Glomerular visceral epithelial cell (primary cell): ENCODE results near the gene CCBE1.

ENCODE experiments used
- DNase-seq: peaks from one replicate; pipeline ENCODE4 v3.0.0-alpha.2; 2016; ENCODE audit errors: extremely low spot score

Gene CCBE1

DNA sequence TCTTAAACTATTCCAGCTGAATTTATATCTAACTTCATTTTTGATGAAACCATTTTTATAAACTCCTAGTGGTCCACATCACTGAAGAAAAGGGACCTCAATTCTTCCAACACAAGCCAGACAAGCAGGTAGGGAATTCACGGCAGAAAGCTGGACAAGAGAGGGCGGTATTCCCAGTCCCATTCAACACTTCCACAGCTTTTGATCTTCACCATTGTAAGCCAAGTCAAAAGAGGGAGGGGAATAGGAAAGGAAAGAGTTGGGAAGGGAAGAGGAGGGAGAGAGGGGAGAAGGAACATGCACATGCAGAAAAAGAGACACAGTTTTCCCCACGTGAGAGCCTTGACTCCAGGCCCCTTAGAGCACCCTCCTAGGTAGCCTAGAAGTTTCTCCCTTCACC, 77.4 kb downstream of the CCBE1 start:
- no peak for DNase-seq

DNA sequence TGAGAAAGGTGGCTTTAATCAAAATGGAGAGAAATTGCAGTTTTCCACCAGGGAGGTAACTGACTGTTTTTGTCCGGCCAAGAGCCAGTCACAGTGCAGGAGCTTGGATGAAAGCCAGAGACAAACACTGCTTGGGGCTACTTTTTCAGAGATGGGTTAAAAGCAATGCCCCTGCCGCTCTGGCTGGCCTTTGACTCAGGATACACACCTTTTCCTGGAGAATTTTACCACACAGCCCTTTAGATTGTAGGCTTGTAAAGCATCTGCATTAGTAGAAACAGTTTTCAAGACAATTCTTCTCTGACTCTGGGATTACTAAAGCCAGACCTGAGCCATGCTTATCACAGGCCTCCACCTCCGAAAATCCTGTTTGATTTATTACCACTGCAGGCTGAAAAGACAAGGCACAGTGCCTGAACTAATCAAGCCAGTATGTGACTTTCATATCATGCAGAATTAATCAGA, 79.7 kb downstream of the CCBE1 start:
- no peak for DNase-seq

DNA sequence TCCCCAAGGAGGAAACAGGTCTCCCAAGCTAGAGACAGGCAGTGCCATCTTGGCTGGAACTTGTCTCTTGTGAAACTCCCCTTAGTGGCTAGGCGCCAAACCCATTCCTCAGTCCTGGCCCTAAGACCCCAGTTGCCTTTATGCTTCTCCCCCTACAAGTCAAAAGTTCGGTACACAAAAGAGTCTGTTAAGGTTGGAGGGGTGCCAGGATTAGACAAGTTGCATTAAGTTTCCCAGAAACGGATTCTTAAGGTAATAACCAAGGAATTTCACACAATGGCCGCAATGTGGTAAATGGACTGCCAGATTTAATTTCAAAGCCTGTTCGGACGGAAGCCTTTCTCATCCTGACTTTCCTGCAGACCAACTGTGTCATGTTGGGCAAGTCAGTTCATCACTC, 80.7 kb downstream of the CCBE1 start:
- no peak for DNase-seq

DNA sequence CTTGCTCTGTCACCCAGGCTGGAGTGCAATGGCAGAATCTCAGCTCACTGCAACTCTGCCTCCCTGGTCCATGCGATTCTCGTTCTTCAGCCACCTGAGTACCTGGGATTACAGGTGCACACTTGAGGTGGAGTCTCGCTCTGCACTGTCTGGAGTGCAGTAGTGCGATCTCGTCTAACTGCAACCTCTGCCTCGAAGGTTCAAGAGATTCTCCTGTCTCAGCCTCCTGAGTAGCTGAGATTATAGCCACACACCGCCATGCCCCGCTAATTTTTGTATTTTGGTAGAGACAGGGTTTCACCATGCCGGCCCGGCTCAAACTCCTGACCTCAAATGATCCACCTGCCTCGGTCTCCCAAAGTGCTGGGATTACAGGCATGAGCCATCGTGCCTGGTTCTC, 83.3 kb downstream of the CCBE1 start:
- no peak for DNase-seq

DNA sequence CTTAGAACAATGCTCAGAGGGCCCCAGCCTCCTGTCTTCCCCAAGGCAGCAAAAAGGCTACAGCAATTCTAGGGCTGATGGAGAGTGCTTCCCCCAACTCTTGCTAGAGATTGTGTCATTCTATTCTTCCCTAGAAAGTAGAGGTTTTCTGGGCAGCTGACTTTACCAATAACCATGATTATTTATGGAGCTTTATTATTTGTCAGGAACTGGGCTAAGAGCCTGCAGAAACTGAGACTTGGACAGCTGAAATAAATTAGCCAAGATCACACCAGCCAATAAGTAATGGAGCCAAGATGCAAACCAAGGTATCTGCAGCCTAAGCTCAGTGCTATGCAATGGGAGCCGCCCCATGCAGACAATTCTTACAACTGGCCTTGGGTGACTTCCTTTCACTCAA, 84.8 kb downstream of the CCBE1 start:
- no peak for DNase-seq

DNA sequence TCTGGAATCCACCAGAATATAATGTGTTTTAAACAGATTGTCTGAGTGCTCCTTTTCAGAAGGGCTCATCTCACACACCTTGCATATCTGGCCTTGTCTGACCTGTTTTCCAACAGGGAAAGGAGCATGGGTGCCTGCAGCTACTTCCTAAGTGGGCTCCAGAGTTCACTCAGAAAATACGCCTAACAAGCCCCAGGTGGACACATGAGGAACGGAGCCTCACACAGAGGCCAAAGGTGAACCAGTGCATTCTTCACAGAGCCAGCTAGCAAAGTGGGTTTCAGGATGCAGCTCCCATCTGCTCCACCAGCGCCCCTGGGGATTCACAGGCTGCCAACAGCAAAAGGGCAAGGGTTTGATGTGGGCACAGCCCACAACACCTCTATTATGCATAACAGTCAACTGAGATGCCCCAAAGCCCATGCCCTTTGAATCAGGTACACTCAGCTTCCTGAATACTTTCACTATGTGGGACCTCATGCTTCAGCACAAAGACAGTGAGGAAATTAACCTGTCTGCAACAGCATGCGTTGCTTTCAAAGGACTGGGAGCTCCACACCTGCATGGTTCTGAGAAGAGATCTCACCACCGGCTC, 86.6 kb downstream of the CCBE1 start:
- no peak for DNase-seq

DNA sequence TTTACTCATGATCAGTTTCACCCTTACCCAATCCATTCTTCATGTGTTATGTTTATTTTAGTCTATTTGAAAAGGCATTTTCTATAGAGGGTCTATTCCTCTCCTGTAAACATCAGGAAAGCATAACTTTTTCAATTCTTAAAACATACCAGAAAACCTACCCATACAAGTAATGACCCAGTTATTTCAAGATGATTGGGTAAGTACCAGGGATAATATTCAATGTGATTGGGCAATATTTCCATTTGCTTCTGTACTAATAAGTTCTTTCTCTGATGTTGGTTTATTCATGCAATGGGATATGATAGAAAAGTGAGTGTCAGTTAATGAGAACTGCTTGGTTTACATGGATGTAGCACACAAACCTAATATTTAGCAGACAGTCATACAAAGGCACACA, 87.6 kb downstream of the CCBE1 start:
- DNase-seq = no peak

DNA sequence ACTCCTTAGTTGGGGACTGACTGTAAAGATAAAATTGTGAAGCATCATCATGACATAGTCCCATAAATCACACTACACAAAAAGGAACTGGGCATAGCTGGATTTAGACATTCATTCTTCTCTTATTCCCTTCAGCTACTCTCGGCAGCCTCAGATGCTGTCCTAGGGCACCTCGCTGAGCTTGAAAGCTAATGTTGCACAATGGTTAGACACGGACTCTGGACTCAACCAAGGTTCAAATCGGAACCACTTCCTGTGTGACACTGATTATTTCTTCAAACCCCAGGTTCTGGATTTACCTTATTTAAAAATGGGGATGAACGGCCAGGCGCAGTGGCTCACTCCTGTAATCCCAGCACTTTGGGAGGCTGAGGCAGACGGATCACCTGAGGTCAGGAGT, 89.8 kb downstream of the CCBE1 start:
- DNase-seq = no peak

DNA sequence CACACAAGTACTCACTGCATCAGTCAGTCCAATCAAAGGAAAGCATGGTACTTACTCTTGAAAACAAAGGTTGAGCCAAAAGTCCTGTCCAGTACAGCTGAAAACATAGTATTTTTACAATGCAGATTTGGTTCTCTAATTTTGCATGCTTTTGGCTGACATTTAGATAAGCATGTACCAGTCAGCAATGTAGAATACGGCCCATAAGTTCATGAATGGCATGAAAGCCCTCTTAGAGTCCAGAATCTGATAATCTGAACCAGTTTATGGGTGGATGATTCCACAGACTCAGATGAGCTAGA, 90.2 kb downstream of the CCBE1 start:
- DNase-seq = no peak

DNA sequence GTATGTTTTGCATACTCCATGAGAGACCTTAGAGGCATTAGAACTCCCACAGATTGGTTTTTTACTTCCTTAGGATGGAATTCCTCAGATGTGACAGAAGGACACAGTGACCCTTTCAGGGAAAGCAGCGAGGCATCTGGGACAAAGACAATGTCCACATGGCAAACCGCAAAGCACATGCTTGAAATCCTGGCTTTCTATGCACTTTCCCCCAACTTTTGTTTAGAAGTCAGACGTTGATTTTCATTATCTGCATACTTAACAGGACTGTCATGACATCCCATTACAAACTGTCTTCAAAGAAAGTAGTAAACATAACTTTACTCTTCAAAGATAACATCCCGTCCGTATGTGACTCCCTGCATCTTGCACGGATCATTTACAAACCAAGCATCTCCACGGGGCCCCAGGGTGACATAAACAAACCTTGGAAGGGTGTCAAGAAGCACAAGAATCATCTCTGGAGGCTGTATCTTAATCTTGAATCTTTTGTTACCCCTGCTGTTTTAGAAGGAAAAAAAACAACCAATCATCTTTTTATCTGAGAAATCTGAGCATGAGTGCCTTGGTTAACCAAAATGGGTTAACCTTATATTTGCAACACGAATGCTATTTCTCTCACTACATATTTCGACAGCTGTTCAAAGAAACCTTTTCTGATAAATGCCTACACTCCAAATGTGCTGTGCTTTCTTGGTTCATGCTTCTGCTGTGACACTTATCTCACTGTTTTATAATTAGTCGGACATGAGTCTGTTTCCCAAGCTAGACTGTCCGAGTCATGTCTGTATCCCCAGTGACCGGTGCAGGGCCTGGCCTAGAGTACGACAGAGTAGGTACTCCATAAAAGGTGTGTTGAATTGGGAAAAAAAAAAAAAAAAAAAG, 90.8 kb downstream of the CCBE1 start:
- DNase-seq = peak; percentile 11

DNA sequence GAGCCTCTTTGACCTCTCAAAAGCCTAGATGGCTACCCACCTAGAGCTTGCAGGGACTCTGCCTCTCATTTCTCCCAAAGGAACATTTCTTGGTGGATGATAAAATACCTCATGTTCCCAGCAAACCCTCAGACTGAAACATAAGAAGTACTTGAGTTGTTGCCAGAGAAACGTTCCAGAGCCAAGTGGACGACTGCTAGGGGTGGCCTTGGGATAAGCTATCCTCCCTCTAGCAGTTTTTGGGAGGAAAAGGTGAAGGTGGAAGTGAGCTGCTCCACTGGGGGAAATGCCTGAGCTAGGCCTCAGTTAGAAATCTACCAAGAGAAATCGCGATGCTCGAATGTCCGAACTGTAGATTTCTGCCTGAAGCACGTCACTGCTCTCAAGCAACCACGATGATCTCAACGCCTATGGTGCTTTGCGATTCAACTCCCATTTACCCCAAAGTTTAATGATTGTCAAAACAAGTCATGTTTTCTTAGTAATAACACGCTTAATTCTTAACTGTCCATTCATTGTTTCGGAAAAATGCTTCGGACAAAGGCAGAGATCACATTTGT, 91.5 kb downstream of the CCBE1 start:
- DNase-seq = peak; percentile 67

DNA sequence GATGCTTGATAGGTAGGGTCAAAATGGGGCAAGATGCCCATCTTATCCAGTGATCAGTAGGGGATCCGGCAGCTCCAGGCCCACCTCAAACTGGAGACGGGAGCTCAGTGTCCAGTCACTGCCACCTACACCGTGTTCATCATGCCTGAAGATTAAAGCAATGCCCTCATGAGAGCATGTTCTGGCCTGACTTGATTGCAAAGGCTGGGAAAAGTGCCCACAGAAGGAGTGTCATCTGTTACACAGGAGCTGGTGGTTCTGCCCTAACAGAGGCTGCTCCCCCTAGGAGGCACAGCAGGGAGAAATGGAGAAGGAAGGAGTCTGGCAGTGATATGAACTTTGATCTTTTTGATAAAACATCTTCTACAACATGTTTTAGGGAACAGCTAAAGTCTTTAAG, 92.3 kb downstream of the CCBE1 start:
- no peak for DNase-seq

DNA sequence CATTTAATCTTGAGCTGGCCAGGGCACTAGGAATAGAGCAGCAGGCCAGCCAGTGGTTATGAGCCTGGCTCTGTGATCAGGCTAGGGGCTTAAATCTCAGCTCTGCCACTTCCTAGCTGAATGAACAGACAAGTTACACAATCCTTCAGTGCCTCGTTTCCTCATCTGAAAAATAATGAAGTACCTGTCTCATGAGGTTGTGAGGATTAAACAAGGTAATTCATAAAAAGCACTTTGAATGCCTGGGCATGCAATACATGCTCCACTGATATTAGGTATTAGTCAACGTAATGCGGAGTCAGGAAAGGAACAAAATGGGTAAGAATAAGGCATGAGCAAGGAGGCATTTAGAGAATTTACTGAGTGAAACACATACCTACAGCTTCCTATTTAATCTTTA, 100.2 kb downstream of the CCBE1 start:
- DNase-seq = no peak

DNA sequence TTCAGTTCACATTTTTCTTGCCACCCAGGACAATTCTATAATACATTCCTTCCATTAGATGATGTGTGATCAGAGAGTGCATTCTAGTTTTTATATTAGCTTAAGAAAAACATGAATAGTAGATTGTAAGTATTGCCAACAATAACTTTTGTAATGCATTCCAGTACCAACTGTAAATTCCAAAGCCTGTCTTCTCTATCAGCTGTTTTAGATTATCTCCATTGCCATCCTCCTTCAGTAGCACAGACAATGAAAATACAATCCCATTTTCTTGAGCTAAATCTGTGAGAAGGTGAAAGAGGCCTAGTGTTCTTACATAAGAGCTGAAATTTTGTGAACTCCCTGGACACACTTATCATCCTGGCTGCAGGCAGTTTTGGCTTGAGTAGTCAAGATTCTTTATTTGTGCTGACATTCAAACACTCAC, 103.9 kb downstream of the CCBE1 start:
- no peak for DNase-seq

DNA sequence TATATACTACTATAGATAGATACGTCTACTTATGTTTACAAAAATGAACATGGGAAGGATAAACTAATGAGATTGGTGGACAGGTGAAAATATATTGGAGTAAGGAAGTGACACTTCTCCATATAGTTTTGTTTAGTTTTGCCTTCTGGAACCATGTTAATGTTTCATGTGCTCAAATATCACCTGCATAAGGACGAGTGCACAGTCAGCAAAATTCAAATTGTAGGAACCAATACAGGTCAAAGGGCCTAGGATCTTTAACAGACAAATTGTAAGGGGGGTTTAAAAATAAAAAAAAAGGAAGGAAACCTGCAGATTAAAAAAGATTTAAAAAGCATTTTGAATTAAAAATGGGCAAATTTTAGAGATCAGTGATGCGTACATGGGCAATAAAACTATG, 104.6 kb downstream of the CCBE1 start:
- DNase-seq = no peak

DNA sequence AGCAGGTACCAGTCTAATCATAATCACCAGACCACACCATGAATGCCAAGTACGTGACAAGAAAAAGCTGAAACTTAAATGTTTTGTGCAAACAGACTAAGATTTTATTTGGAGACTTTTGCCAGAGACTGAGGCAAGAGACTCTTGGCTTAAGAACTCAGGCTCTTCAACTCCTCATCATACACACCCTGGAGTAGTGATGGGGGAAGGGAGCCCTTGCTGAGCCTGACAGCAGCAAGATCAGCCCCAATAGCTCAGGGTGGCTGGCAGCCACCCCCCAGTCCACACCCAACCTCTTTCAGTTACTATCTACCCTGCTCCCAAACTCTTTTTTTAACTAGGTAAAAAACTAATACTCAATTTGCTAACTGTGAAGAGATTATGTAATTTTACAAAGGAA, 114.8 kb downstream of the CCBE1 start:
- DNase-seq = no peak

DNA sequence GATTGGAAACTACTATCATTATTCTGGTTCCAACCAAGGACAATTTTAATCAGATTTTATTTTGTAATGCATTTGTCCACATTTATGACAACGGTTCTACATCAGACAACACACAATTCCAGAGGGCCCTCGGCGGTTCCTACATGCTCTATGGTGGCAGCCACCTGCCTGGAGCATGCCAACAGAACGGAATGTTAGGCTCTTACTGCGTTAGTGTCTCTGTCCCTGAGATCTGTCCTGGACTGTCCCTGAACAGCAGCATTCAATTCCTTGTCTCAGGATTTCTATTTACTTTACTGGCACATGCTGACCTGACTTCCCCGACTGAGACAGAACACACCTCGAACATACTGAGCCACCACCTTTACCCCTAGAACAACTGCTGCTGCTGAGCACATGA, 117.7 kb downstream of the CCBE1 start:
- no peak for DNase-seq

DNA sequence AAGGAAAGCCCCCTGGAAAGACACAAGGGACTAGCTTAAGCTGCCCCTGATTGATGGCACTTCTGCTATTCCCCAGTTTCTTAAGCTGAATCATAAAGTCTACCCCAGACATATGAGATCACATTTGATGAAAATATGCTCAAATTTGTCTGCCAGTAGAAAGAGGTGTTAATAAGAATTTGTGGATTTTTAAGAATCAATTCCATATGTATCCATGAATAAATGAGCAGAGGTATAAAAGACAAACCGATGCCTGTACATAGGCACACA, 119.9 kb downstream of the CCBE1 start:
- no peak for DNase-seq

DNA sequence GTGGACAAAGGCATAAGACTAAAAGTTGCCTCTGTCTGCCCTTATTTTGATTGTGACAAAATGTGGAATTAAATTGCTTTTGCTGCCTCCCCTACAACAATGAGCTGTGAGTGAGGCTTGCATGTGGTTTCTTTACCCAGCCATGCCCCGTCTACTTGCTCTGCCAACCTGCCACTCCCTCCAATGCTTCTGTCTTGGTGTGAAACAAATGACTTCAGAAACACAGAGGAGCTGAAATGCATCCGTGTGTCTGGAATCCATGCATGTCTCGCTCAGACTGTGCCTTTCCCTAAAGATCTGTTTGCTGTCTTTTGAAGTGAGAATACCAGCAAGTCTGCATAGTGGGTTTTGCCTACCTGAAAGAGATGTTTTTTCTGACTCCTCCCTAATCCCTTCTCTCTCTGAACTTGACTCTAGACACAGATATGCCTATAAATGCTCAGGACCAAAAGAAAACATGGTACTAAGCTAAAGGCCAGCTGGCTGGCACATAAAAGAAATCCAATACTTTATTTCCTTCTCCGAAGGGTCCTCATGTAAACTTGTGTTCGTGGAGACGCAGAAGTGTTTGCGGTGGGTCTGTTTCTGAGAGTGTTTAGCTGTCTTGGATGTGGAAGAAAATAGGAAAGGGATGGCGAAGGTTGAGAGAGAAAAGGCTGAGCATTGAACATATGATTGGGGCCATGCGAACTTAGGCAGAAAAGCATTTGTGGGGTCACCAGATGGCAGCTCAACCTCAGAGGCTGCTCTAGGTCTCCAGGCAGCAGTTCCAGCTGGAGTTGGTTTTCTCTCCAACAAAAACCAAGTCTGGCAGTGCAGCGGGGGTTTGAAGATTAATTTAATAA, 120.5 kb downstream of the CCBE1 start:
- DNase-seq = no peak

DNA sequence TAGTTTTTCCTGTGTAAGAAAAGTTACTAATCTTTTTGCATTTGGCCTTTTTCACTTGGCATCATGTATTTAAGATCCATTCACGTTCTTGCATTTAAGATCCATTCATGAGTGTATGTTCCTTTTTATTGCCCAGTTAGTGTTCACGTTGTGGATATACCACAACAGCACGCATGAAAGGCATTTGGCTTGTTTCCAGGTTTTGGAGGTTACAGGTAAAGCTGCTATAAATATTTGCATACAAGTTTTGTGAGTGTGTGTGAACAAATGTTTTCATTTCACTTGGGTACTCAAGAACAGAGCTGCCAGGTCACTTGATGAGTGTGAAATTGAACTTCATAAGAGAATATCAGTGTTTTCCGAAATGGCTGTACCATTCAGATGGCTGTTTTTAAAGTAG, 121.2 kb downstream of the CCBE1 start:
- DNase-seq = no peak

DNA sequence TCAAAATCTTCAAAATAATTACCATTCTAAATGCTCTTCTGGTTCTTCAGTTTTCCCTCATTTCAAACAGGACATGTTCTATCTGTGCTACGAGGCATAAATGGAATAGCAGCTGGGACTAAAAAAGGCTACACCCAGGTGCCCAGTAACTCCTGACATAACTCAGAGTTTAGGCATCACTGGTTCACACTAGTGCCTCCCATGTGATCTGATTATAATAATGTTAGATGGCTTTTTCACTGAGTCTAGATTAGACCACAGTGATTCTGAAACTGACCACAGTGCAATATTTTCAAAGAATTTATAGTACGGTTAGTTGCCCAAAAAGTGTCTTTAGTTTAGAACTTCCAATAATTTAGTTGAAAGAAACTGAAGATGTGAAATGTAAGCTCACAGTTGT, 123.3 kb downstream of the CCBE1 start:
- DNase-seq = no peak

DNA sequence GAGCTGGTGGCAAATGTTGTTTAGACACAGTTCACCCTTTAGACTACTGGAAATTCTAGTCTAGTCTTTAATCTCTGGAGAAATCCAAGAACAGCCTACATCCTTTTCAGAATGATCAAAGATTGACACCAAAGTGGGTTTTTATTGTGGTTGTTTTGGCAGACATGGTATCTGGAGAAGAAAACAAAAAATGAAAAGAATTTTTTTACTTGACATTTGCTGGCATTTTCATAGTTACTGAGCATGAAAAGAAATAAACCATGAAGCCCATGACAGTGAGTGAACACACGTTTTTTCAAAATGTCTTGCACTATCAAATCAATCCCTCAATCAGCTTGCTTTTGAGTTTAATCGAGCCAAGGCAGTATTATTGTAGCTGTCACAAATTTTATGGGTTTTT, 125.3 kb downstream of the CCBE1 start:
- no peak for DNase-seq

DNA sequence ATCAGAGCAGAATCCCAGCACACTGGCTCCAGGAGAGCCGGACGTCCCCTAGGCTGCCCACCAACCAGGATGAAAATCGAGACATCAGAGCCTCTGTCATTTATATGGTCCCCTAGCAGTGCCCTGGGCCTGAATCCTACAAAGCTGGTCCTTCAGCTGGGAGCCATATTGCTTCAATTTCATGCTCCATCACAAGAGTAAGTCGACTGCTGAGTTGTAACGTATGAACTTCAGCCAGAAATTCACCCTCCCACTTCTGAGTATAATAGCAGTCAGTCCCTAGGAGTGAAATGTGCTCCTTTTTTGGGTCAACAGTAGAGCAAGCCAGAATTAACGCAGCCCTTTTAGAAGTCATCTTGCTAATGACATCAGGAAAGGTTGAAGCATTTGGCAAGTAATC, 126.4 kb downstream of the CCBE1 start:
- DNase-seq = no peak
